Measurements from ENCODE around the gene DHRSX. TPM values are rescaled to one million over a fixed set of nuclear protein-coding genes. Genes with fewer than 3 reads are reported as not detected.

The DHRSX gene
- total and polyA plus RNA-seq, 2 of the 13 experiments (the other 11 are each of a cell fraction or from before 2014, with no cell fraction given) = 15.5 to 24.3 TPM

DNA sequence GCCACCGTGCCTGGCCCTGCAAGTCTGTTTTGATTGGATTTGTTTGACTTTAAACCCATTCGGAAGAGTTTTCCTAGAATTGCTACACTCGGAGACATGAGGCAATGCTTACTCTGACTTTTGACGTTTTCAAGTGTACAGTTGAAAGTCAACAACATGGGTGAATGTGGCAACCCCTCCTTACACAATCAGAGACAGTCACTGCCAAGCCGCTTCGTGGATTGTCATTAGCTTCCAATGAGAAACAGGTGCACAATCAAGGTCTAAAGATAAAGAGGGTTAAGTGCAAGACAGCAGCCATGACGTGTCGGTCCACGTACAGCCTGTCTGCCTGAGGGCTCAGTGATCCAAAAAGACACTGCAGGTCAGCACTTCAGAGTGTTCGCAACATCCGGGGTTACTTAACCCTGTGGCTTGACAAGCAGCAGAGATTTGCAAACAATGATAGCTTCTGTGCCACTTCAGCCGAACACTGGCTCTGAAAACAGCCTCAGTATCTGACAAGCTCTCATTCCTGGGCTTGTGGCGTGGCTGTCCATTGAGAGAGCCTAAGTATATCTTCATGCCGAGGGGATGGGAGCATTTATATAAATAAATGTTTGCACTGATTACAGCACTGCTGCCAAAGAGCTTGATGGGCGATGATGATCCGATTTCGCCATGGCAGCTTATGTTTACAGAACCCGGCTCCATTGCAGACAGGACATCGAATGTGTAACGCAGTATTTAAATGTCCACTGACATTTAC is 180.0 kb downstream of the DHRSX start (continued):
- TF ChIP-seq, protein P1, sequence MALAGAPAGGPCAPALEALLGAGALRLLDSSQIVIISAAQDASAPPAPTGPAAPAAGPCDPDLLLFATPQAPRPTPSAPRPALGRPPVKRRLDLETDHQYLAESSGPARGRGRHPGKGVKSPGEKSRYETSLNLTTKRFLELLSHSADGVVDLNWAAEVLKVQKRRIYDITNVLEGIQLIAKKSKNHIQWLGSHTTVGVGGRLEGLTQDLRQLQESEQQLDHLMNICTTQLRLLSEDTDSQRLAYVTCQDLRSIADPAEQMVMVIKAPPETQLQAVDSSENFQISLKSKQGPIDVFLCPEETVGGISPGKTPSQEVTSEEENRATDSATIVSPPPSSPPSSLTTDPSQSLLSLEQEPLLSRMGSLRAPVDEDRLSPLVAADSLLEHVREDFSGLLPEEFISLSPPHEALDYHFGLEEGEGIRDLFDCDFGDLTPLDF (CRISPR knock-in tag; IDR thresholded peaks at IDR 0.05) = no peak
- TF ChIP-seq, protein P2, sequence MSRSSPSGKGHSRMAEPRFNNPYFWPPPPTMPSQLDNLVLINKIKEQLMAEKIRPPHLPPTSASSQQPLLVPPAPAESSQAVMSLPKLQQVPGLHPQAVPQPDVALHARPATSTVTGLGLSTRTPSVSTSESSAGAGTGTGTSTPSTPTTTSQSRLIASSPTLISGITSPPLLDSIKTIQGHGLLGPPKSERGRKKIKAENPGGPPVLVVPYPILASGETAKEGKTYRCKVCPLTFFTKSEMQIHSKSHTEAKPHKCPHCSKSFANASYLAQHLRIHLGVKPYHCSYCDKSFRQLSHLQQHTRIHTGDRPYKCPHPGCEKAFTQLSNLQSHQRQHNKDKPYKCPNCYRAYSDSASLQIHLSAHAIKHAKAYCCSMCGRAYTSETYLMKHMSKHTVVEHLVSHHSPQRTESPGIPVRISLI (CRISPR knock-in tag; IDR thresholded peaks at IDR 0.05; ENCODE audit: borderline replicate concordance) = 0 out of 2 replicates have a peak, but pooled peaks have one; percentile 16
- TF ChIP-seq, protein P3, sequence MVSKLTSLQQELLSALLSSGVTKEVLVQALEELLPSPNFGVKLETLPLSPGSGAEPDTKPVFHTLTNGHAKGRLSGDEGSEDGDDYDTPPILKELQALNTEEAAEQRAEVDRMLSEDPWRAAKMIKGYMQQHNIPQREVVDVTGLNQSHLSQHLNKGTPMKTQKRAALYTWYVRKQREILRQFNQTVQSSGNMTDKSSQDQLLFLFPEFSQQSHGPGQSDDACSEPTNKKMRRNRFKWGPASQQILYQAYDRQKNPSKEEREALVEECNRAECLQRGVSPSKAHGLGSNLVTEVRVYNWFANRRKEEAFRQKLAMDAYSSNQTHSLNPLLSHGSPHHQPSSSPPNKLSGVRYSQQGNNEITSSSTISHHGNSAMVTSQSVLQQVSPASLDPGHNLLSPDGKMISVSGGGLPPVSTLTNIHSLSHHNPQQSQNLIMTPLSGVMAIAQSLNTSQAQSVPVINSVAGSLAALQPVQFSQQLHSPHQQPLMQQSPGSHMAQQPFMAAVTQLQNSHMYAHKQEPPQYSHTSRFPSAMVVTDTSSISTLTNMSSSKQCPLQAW (CRISPR knock-in tag; IDR thresholded peaks at IDR 0.05) = peak; percentile 89
- TF ChIP-seq ZSCAN12 (CRISPR knock-in tag; IDR thresholded peaks at IDR 0.05) = no peak
- TF ChIP-seq EP300 (IDR thresholded peaks at IDR 0.05; ENCODE audit: low read depth in 2 of 2, low read length in 2 of 2) = peak; percentile 89 to 92
- peak; percentile 94 for TF ChIP-seq EP300 (CRISPR knock-in tag; IDR thresholded peaks at IDR 0.05; ENCODE audit: borderline replicate concordance)
- TF ChIP-seq ARNT2 (CRISPR knock-in tag; IDR thresholded peaks at IDR 0.05; ENCODE audit: low read depth) = peak; percentile 71
- TF ChIP-seq KLF9 (CRISPR knock-in tag; IDR thresholded peaks at IDR 0.05; ENCODE audit: low read depth) = no peak
- no peak for TF ChIP-seq ZNF737 (CRISPR knock-in tag; IDR thresholded peaks at IDR 0.05; ENCODE audit: borderline replicate concordance)
- TF ChIP-seq ZBTB21 (CRISPR knock-in tag; IDR thresholded peaks at IDR 0.05) = peak; percentile 99
- TF ChIP-seq, protein P4, sequence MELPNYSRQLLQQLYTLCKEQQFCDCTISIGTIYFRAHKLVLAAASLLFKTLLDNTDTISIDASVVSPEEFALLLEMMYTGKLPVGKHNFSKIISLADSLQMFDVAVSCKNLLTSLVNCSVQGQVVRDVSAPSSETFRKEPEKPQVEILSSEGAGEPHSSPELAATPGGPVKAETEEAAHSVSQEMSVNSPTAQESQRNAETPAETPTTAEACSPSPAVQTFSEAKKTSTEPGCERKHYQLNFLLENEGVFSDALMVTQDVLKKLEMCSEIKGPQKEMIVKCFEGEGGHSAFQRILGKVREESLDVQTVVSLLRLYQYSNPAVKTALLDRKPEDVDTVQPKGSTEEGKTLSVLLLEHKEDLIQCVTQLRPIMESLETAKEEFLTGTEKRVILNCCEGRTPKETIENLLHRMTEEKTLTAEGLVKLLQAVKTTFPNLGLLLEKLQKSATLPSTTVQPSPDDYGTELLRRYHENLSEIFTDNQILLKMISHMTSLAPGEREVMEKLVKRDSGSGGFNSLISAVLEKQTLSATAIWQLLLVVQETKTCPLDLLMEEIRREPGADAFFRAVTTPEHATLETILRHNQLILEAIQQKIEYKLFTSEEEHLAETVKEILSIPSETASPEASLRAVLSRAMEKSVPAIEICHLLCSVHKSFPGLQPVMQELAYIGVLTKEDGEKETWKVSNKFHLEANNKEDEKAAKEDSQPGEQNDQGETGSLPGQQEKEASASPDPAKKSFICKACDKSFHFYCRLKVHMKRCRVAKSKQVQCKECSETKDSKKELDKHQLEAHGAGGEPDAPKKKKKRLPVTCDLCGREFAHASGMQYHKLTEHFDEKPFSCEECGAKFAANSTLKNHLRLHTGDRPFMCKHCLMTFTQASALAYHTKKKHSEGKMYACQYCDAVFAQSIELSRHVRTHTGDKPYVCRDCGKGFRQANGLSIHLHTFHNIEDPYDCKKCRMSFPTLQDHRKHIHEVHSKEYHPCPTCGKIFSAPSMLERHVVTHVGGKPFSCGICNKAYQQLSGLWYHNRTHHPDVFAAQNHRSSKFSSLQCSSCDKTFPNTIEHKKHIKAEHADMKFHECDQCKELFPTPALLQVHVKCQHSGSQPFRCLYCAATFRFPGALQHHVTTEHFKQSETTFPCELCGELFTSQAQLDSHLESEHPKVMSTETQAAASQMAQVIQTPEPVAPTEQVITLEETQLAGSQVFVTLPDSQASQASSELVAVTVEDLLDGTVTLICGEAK (IDR thresholded peaks at IDR 0.05) = no peak
- TF ChIP-seq, protein P4 (CRISPR knock-in tag; IDR thresholded peaks at IDR 0.05) = no peak; the same call in 1 of the 2 replicates

All from HepG2 (cell line).